ENCODE measurements around the gene SRSF1. TPM values are rescaled to one million over a fixed set of nuclear protein-coding genes. Genes with fewer than 3 reads are reported as not detected.

SRSF1 gene, protein sequence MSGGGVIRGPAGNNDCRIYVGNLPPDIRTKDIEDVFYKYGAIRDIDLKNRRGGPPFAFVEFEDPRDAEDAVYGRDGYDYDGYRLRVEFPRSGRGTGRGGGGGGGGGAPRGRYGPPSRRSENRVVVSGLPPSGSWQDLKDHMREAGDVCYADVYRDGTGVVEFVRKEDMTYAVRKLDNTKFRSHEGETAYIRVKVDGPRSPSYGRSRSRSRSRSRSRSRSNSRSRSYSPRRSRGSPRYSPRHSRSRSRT
- total RNA-seq, result 155 TPM

DNA sequence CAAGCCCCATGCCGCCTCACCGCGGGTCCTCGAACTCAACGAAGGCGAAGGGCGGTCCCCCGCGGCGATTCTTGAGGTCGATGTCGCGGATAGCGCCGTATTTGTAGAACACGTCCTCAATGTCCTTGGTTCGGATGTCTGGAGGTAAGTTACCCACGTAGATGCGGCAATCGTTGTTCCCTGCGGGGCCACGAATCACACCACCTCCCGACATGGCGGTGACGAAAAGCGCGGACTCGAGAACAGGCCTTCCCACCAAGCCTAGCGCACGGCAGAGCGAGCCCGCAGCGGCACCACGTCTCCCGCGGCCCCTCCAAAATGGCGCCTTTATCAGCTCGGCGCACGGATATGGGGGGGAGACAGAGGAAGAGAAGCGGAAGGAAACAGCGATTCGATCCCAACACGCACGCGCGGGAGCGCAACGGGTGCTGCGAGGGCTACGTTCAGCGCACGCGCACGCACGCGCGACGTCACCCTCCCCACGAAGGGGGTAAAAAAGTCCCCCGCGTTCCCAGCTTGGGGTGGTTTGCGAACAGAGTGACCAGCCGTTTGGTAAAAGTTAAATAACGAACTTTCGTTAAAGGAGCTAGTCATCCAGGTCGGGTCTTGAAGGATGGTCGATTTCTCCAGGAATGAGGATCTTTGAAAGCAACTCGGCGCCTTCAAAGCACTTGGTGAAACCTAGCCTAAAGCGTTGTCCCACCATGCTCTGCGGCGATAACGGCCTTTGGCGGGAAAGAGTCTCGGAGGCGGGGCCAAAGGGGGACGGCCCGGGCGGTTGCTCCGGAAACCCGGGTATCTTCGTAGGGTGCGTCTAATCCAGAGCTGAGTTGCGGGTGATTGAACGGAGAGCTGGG lies at the start of gene SRSF1:
SRSF1 (minus strand) TSS at position 323 of the 857 bp plus-strand sequence; CDS start at position 214, 109 bp downstream.
- TF ChIP-seq POLR2A (IDR thresholded peaks at IDR 0.05), result peak in 1 of 2 donors; percentile 93
- TF ChIP-seq, protein P1, sequence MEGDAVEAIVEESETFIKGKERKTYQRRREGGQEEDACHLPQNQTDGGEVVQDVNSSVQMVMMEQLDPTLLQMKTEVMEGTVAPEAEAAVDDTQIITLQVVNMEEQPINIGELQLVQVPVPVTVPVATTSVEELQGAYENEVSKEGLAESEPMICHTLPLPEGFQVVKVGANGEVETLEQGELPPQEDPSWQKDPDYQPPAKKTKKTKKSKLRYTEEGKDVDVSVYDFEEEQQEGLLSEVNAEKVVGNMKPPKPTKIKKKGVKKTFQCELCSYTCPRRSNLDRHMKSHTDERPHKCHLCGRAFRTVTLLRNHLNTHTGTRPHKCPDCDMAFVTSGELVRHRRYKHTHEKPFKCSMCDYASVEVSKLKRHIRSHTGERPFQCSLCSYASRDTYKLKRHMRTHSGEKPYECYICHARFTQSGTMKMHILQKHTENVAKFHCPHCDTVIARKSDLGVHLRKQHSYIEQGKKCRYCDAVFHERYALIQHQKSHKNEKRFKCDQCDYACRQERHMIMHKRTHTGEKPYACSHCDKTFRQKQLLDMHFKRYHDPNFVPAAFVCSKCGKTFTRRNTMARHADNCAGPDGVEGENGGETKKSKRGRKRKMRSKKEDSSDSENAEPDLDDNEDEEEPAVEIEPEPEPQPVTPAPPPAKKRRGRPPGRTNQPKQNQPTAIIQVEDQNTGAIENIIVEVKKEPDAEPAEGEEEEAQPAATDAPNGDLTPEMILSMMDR (IDR thresholded peaks at IDR 0.05), result no peak
- TF ChIP-seq POLR2AphosphoS5 (IDR thresholded peaks at IDR 0.05; ENCODE audit: insufficient read depth in 1 of 2, low read depth in 1 of 2), result peak; percentile 96 to 99
- Histone ChIP-seq H3K27ac (peak within 1 kb of the TSS; percentile 97), H3K36me3 (peaks cover 0 to 34% of the 10 kb centered on the region in 2 donors), H3K4me1 (peaks cover 47% of the 10 kb centered on the region), H3K27me3 (no peaks in the 10 kb centered on the region), H3K9me3 (no peaks in the 10 kb centered on the region), H3K4me3 (peak within 1 kb of the TSS; percentile 85 to 86)
- peak; percentile 97 to 98 for DNase-seq (ENCODE audit: extremely low spot score in 2 of 2)
- intact Hi-C loops (cut with DNase I), result loop anchor here (5.0 kb wide), 1 partner anchor 80 kb away; no protein-coding TSS in a partner anchor

DNA sequence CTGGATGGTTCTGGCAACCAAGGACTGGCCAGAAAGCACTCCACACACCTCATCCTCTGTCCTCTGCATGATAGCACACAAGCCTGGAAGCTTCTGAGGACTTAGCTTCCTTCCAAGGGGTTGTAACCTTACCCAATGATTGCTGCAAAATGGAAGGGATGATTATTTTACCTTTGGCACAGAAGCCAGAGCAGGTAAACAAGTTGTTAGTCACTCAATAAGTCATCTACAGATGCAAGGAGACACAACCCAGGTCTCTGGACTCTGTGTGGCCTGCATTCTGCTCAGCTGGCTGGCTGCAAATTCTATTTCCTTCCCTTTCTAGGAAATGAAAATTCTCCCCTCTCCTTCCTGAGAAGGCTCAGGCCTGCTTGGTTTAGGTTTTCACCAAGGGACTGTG lies 49.4 kb upstream of the SRSF1 start:
- no peak overlapping the region for H3K4me3 ChIP-seq
- H3K27ac ChIP-seq, result no peak overlapping the region
- intact Hi-C loops (cut with DNase I), result no loop called here
- H3K4me1 ChIP-seq, result no peaks in the 10 kb centered on the region
- no peaks in the 10 kb centered on the region for H3K36me3 ChIP-seq
- H3K27me3 ChIP-seq, result no peaks in the 10 kb centered on the region
- H3K9me3 ChIP-seq, result no peaks in the 10 kb centered on the region
- no peak for DNase-seq (ENCODE audit: extremely low spot score in 2 of 2)
- no peak for TF ChIP-seq POLR2AphosphoS5 (IDR thresholded peaks at IDR 0.05; ENCODE audit: insufficient read depth in 1 of 2, low read depth in 1 of 2)

DNA sequence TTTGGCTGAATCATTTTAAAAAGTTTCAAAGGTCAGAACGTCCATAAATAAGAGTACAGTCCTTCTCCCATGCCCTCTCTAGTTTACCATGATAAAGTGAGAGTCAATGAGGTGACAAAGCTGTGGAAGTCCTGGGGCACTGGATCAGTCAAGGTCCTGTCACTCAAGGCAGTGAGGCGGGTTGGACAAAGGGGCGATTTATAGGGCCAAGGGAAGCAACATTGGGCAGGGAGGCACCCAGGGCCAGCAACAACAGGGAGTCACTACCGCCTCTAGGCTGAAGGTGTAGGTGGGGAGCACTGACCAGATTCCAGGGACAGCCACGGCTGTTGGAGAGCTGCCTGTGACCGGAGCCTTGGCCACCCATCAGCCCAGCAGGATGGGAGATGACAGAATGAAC lies 47.6 kb upstream of the SRSF1 start:
- TF ChIP-seq POLR2A (IDR thresholded peaks at IDR 0.05), result no peak
- TF ChIP-seq, protein P1 (IDR thresholded peaks at IDR 0.05), result no peak
- TF ChIP-seq POLR2AphosphoS5 (IDR thresholded peaks at IDR 0.05; ENCODE audit: insufficient read depth in 1 of 2, low read depth in 1 of 2), result no peak
- H3K27me3 ChIP-seq, result no peaks in the 10 kb centered on the region
- H3K4me3 ChIP-seq, result no peak overlapping the region
- H3K36me3 ChIP-seq, result no peaks in the 10 kb centered on the region
- intact Hi-C loops (cut with DNase I), result no loop called here
- no peak overlapping the region for H3K27ac ChIP-seq
- H3K9me3 ChIP-seq, result no peaks in the 10 kb centered on the region
- DNase-seq (ENCODE audit: extremely low spot score in 2 of 2), result no peak
- H3K4me1 ChIP-seq, result no peaks in the 10 kb centered on the region

DNA sequence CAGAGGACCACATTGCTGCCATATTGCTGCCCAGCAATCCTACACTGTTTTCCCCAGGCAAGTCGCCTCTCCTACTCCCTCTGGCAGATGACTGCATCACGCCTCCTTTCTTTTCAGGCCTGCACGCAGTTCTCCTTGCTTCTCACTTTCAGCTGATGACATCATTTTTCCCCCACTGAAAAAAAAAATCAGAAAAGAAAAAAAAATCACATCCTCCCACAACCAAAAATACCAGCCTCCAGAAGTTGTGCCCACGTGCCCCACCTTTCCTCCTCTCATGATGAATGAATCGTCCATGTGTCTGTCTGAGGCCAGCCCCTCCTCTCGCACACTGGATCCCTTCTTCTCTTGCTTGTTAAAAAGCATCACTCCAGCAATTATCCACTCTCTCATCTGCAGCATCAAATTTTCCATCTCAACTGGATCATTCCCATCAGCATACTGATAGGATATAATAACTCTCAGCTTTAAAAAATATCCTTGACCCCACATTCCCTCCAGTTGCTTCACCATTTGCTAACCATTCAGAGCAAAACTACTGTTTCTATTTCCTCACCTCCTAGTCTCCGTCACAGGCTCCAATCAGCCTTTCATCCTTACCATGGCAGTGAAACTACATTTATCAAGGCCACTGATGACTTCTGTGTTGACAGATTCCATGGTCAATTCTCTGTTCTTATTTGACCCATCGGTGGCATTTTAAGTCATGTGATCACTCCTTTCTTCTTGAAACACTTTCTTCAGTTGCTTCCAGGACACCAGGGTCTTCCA lies 46.1 kb upstream of the SRSF1 start:
- DNase-seq (ENCODE audit: extremely low spot score in 2 of 2), result no peak
- no peaks in the 10 kb centered on the region for H3K27me3 ChIP-seq
- H3K4me3 ChIP-seq, result no peak overlapping the region
- no peaks in the 10 kb centered on the region for H3K4me1 ChIP-seq
- no peaks in the 10 kb centered on the region for H3K36me3 ChIP-seq
- TF ChIP-seq POLR2AphosphoS5 (IDR thresholded peaks at IDR 0.05; ENCODE audit: insufficient read depth in 1 of 2, low read depth in 1 of 2) (no peak), POLR2A (IDR thresholded peaks at IDR 0.05) (no peak)
- TF ChIP-seq, protein P1 (IDR thresholded peaks at IDR 0.05), result no peak
- H3K9me3 ChIP-seq, result no peaks in the 10 kb centered on the region
- H3K27ac ChIP-seq, result no peak overlapping the region
- intact Hi-C loops (cut with DNase I), result no loop called here

DNA sequence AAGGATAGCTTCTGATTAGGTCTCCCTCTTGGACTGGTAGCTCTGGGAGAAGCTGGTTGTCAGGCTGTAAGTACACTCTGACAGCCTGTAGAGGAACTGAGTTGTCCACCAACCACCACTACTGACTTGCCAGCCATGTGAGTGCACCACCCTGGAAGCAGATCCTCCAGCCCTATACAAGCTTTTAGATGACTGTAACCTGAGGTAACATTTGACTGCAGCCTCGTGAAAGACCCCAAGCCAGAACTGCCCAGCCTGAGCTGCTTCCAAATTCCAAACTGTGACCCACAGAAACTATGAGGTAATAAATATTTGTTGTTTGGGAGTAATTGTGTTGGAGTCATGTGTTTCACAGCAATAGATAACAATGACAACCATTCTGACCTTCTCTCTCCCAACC lies 45.4 kb upstream of the SRSF1 start:
- DNase-seq (ENCODE audit: extremely low spot score in 2 of 2), result no peak

More for the DNA sequence above, 45.4 kb upstream of the SRSF1 start:
- Histone ChIP-seq H3K27me3 (no peaks in the 10 kb centered on the region), H3K4me1 (no peaks in the 10 kb centered on the region), H3K36me3 (no peaks in the 10 kb centered on the region), H3K4me3 (no peak overlapping the region), H3K27ac (no peak overlapping the region), H3K9me3 (no peaks in the 10 kb centered on the region)
- intact Hi-C loops (cut with DNase I), result no loop called here
- TF ChIP-seq, protein P1 (IDR thresholded peaks at IDR 0.05), result no peak
- no peak for TF ChIP-seq POLR2AphosphoS5 (IDR thresholded peaks at IDR 0.05; ENCODE audit: insufficient read depth in 1 of 2, low read depth in 1 of 2)
- TF ChIP-seq POLR2A (IDR thresholded peaks at IDR 0.05), result no peak

Measured in vagina (tissue), 2 donors.